HS-27A (cell line): Measurements from ENCODE around the gene SLC25A39.

Experiments
- DNase-seq: peaks from one replicate; pipeline ENCODE4 v3.0.0-alpha.2; 2012; ENCODE audit warnings: low read depth, missing footprints

Gene SLC25A39

DNA sequence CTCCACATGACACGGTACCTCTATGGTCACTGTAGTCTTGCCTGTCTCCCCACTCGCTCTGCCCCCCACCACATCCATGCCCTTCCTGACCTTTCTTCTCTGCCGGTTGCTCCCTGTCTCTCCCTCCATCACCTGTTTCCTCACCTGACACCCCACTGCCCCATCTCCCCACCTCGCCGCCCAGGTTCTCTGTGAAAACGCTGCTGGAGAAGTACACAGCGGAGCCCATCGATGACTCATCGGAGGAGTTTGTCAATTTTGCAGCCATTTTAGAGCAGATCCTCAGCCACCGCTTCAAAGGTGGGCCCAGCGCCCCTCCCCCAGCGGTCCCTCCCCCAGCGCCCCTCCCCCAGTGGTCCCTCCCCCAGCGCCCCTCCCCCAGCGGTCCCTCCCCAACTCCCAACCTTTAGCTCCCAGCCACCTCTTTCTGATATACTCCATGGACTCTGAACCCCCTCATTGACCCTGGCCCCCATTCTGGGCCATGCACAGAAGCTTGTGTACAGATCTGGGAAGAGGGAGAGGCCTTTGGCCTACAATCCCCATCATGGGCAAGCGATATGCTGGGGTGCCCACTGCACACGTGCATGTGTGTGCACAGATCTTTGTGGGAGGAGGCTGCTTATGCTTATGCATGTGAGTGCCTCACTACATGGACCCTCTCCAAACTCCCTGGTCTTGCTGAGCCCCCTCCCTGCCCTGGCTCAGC lies 12.1 kb downstream of the SLC25A39 start:
- DNase-seq = no peak

DNA sequence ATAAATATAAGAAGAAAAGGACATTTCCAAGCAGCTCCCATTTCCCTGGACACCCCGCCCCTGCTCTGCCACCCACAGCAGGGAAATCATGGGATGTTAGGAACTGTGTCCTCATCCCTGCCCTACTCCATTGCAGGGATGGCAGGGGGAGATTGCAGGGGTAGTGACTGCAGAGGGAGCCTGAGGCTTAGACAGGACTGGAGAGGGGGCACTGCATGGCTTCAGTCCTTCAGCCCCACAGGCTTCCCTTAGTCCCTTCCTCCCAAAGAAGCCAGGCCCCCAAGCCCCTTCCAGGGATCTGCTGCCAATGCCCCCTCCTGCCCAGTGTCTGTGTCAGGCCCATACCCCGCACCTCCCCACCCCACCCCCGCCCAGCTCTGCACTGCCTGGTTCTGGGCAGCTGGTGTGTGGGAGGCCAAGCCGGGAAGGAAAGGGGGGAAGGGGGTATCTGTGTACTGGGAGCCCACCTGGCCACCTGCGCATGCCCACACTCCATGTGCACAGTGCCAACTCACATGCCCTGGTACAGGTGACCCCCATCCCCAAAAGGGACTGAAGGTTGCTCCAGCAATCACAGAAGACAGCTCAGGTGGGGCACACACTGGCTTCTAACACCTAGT lies 13.0 kb downstream of the SLC25A39 start:
- no peak for DNase-seq

GRCh38 chr17:44310609-44311376 lies 13.8 kb downstream of the SLC25A39 start:
- DNase-seq = no peak

DNA sequence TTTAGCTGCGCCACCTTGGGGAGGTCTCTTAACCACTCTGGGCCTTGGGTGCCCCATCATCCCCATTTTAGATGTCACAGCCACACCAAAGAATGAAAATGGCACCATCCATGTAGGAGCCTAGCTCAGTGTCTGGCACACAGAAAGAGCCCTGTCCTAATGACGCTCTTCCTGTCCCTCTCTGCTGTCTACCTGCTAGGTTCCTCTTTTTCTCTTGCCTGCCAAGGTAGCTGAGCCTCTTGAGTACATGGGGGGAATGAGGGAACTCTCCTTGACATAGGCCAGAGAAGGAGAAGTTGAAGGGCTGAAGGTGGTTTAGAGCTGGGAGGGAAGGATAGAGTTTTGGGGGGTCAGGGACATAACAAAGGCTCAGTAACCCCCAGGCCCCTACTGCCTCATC lies 14.4 kb downstream of the SLC25A39 start:
- DNase-seq = no peak

DNA sequence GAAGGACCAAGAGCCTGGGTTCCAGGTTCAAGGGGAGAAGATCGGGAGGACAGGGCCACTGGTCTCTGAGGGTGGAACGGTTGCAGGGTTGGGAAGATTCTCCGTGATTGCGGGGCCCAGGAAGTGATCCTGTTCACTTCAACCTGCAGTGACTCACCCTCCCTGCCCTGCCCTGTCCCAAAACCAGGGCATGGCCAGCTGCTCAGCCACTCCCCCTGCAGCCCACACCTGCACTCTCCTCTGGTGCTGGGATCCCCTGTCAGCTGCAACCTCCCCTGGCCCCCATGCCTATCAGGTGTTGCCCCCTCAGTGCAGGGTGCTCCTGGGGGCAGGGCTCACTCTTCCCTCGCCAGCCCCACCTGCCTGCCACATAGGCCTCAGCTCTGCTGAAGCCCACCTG lies 15.2 kb downstream of the SLC25A39 start:
- DNase-seq = no peak

DNA sequence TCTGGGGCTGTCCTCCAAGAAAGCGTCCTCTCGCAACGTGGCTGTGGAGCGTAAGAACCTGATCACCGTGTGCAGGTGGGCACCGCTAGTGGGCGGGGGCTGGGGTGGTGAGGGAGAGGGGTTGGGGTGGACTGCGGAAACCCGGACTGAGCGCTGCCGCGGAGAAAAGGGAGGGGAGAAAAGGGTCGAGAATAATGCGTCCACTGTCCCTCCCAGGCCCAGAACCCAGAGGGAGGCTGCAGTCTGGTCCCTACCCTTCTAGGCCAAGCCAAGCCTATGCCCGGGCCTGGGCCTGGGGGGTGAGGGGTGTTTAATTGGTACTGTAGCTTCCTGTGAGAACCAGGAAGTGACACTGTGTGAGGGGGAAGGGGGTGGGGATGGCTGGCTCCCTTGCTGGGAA lies 15.8 kb downstream of the SLC25A39 start:
- DNase-seq = no peak

- DNase-seq = no peak
These were observed 16.3 kb downstream of the SLC25A39 start, which contains the start of gene RUNDC3A for GRCh38 chr17:44308320-44308818. Gene RUNDC3A (plus strand): TSS chr17:44308601. CDS start chr17:44308833, 232 bp downstream.

DNA sequence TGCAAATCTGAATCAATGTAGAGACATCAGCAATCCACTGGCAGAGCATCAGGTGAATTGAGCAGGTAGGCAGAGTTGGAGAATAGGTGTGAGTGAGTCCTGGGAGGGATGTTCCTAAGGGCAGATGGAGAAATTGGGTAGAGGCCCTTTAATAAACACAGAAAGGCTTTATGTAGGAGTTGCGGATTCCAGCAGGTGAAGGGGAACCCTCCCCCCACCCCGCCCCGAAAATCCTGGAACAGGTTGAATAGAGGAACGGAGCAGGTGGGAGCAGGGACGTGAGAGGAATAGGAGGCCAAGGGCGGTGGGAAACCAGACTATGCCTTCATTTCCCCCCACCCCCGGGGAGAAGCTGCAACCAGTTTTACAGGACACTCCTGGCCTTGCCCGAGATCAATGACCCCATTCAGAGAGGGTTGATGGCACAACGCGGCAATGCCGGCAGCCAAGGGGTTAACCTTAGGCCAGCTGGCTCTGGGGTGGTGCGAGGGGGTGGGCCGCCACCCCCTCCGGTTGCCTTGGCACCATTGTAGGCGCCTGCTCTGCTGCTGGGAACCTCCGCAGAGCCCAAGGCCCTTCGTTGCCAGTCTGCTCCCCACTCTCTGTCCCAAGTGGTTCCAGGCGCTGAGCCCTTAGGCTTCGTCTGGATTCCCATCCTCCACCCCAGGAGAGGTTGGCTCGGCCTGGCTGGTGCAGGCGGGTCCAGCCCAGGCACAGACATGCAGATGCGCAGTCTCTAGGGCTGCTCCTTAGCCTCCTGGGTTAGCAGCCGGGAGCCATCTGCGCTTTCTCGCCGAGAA lies 17.0 kb downstream of the SLC25A39 start:
- no peak for DNase-seq

- DNase-seq = no peak
These were observed 20.0 kb downstream of the SLC25A39 start for GRCh38 chr17:44304651-44305050.

DNA sequence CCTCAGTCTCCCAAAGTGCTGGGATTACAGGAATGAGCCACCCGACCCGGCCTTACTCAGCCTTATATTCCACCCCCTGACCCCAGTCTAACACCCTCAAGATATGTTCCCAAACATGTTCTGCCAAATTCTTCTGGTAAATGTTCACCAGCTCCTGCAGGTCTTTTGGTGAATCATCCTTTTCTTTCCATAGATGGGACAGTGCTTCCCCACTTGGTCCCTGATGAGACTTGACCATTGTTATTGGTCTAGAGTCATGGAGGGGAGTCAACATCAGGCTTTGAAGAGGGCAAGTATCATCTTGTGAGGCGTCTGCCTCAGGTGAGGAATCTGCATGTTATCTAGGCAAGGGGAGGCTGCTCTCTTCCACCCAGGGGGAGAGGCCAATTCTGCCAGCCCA lies 26.6 kb downstream of the SLC25A39 start:
- no peak for DNase-seq

- DNase-seq = no peak
These were observed 31.0 kb downstream of the SLC25A39 start for GRCh38 chr17:44293509-44294226.

DNA sequence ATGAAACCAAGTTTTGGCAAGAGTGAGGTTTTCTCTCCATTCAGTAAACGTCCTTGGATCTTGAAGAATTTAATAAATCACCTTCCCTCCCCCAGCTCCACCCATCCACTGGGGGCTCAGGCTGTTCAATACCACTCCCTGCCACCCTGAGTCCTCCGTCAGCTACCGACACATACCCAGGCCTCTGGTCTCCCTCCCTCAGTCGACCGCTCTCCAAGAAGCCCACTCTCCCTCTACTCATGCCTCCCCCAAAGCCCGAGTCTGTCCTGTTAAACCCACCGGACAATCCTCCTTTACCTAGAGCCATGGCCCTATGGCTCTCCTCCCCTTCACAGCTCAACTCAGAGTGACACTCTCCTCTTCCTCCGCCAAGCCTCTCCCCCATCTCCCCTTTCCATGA lies 37.0 kb downstream of the SLC25A39 start:
- DNase-seq = no peak

DNA sequence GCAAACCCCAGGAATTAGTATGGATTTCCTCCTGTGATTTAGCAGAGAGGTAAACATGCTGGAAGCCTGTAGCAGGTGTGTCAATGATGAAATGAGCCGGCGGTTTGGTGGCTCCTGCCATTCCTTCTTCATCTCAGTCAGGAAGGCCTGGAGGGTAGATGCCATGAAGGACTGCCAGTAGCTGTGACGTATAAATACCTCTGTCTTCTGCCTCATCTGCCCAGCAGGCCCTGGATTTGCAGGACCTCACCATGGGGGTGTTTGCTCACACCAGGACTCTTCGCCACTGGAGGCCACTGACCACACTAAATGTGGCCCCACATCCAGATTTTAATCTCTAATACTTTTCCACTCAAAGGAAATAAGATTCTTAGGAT lies 40.6 kb downstream of the SLC25A39 start:
- DNase-seq = no peak

- DNase-seq = no peak
These were observed 41.1 kb downstream of the SLC25A39 start for GRCh38 chr17:44283344-44284023.

DNA sequence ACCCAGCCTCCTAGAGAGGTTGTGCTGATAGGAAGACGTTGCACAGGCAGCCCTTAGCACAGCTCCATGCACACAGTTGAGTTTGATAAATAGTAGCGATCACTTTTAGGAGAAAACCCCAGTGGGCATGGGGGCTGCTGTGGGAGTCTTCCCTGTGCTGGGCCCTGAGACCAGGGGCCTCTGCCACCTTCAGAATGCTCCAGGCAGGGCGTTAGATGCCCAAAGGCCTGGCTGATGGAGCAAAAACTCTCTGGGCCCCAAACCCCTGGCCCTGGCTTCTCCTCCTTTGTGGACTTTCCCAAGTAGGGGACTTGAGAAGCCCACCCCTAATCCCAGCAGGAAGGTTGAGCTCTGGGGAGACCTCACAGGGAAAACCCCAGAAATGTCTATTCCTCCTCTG lies 42.4 kb downstream of the SLC25A39 start:
- no peak for DNase-seq

GRCh38 chr17:44281570-44281969 lies 43.1 kb downstream of the SLC25A39 start:
- DNase-seq = no peak

DNA sequence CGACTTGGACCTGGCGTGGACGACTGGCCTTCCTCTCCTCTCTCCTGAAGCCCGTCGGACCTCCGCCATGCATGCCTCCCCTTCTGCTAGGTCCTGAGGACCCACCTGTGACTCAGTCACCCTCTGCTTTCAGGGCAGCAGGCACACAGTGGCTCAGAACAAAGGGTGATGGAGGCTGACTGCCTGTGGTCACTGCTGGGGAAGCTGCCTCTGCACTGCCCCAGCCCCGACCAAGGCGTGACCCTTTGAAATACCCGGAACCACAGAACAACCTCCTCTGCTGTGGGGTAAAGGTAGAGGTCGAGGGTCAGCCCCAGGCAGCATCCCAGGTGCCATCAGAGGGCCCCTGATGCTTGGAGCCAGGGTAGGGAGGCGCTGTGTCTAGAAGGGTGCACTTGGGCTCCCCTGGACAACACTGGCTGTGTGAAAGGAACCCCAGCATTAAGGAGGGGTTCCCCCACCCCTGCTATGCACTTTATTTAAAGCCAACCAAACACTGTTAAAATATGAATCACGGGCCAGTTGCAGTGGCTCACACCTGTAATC lies 44.2 kb downstream of the SLC25A39 start:
- no peak for DNase-seq

- DNase-seq = peak; percentile 29
These were observed 44.8 kb downstream of the SLC25A39 start for GRCh38 chr17:44279666-44280391.

- DNase-seq = no peak
These were observed 45.3 kb downstream of the SLC25A39 start for GRCh38 chr17:44279346-44279665.

DNA sequence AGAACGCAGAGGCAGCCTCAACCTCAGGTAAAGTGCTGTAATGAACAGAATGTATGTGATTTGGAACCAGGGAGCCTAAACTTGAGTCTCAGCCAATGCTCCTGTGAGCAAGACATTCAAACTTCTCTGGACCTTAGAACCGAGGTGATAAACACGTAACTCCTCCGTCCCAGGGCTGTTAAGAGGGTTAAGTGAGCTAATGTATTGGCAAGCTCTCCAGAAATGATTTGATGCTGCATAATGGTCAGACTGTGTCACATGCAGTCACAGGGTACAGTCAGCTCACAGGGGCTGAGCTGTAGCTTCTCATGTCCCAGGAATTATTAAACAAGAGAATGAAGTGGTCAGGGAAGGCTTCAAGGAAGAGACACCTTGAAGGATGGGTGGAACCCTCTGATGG lies 46.6 kb downstream of the SLC25A39 start:
- no peak for DNase-seq
